GM18951 (cell line): ENCODE data around the gene TBX15.

Source experiments
- POLR2A ChIP-seq: IDR thresholded peaks from 4 replicates; pipeline ENCODE4 v1.6.1; 2011; ENCODE audit warnings: mild to moderate bottlenecking; ENCODE audit not compliant: insufficient read length, insufficient read depth; ENCODE audit errors: extremely low read depth
- in situ Hi-C: fragments of 300-500 bp; cut with MboI; formaldehyde crosslinking; loops from one replicate; pipeline ENCODE4 v1.12.0; 2022; ENCODE audit warnings: low sequenced_read_pairs, mixed read lengths, inconsistent platforms; ENCODE audit not compliant: unreplicated experiment

Gene TBX15

GRCh38 chr1:118951270-118951936 is 36.7 kb downstream of the TBX15 start:
- in situ Hi-C loops = no loop called here
- TF ChIP-seq POLR2A = no peak

DNA sequence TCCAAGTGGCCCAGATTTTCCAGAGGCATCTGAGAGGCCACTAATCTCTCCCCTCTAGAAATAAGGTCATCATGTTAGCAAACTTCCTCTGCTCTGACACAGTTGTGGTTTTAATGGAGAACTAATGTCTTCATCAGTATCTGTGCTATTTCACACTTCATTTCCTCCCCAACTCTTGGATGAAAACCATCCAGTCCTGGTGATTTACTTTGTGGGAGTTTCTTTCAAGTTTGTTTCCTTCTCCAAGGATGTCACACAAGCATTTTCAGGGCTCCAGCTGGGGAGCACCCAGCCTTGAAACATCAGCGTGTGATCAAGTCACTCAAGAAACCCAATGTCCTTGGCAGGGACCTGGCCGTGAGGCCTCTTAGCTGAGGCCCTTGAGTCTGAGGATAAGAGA is 38.8 kb downstream of the TBX15 start:
- in situ Hi-C loops = no loop called here
- TF ChIP-seq POLR2A = no peak

GRCh38 chr1:118948846-118949245 is 39.3 kb downstream of the TBX15 start:
- TF ChIP-seq POLR2A = no peak
- in situ Hi-C loops = no loop called here

GRCh38 chr1:118948351-118948750 is 39.8 kb downstream of the TBX15 start:
- no peak for TF ChIP-seq POLR2A
- in situ Hi-C loops = no loop called here

DNA sequence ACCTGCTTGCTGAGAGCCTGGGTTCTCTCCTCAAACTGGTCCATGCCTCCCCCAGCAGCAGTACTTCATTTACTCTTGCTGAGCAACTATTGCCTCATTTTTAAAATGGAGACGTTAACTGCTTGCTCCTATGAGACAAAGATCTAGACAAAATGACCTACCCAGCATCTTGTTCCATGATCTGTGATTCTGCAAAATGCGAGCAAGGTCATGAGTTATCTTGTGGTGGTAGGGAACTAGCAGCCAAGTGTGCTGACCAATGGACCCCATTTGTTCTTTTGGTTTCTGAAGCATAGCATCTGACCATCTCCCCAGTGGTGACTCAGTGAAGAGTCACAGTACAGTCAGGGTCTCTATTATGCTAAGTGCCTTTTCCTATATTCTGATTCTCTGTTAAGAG is 40.4 kb downstream of the TBX15 start:
- in situ Hi-C loops = no loop called here
- TF ChIP-seq POLR2A = no peak

- TF ChIP-seq POLR2A = no peak
- in situ Hi-C loops = no loop called here
Observed at GRCh38 chr1:118947003-118947765, 41.0 kb downstream of the TBX15 start.

DNA sequence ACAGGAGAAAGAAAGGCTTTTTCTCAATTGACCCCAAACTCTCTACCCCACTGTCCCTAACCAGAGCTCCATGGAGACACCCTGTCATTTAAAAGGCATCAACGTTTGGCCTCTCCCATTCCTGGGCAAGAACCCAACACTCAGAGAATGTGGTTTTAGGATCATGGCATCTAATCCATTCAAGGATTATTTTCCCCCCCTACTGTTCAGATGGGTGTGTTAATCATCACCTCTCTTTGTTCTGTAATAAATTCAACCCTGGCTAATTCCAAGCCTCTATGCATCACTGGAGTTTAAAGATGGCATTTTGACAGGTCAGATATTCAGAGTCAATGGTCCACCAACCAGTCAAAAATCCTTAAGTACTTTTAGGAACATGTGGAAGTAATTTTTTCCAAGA is 42.7 kb downstream of the TBX15 start:
- TF ChIP-seq POLR2A = no peak
- in situ Hi-C loops = no loop called here

DNA sequence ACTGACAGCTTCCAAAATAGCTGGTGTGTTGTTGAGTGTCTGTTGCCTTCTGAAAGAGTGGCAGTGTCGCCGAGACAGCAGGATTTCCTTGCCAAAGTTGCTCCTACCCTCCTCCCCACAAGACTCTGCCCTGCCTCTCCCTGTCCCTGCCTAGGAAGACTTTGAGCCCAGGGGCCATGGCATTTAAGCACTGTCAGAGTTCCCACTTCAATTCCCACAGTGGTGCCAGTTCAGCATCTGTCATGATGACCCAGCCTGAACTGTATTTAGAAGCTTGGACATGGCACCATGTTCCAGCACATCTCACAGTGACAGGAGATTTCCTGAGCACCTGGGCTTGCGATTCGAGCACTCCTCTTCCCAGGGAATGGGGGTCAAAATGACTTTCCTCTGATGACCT is 43.6 kb downstream of the TBX15 start:
- in situ Hi-C loops = no loop called here
- no peak for TF ChIP-seq POLR2A

GRCh38 chr1:118944133-118944532 is 44.0 kb downstream of the TBX15 start:
- in situ Hi-C loops = no loop called here
- TF ChIP-seq POLR2A = no peak

GRCh38 chr1:118940957-118941356 is 47.2 kb downstream of the TBX15 start:
- no peak for TF ChIP-seq POLR2A
- in situ Hi-C loops = no loop called here

- in situ Hi-C loops = no loop called here
- no peak for TF ChIP-seq POLR2A
Observed at GRCh38 chr1:118937413-118938072, 50.6 kb downstream of the TBX15 start.

DNA sequence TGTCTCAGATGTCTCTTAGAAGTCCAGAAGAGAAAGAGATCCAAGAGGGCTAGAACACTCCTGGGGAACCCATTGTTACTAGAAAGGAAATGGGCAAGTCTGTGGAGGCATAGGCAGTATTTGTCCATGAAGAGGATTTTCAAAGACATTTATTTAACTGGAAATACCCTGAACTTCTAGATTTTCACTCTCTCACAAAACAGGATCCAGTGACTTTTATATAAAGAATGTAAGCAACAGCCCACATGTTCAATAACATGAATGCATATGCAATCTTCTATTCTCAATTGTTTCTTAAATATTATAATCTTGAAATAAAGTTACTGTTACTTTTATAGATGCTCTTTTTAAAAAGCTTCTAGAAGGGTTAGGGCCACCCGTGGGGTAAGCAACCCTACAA is 53.4 kb downstream of the TBX15 start:
- TF ChIP-seq POLR2A = no peak
- in situ Hi-C loops = no loop called here

DNA sequence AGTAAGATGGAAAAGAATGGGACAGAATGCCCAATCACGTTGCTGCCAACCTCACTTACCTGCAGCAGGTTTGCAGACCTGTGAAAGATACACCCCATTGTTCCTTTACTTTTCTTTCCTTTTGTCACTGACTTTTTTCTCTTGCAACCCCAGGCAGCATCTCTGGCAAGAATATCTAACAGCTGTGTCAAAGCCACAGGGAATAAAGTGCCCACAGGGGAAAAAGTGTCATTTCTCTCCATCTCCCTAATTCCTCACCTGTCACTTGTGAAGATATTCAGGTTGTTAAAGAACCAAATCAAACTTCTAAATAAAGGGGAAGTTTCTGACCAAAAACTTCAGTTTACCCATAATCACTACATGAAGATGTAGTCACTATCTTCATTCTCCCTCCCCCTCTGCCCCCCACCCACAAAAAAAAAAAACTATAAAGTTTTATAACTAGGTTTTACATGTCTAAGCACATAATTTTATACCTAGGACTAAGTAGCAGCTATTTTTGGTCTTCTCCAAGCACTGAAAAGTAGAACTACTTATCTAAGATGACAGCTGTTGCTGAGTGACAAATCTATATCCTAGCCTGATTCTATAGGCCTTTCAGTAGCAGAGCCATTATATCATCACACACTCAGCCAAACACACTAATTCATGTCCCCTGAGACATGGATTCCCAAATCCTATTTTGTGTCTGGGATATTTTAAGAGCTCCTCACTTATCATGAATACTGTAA is 54.9 kb downstream of the TBX15 start:
- TF ChIP-seq POLR2A = no peak
- in situ Hi-C loops = no loop called here
